ENCODE data around the gene CACNA1C. TPM values are rescaled to one million over a fixed set of nuclear protein-coding genes. Genes with fewer than 3 reads are reported as not detected.

The CACNA1C gene
- total and polyA plus RNA-seq, 10 of the 15 experiments (the other 5 are each of a cell fraction or from before 2014, with no cell fraction given) = under 0.01 to 0.15 (median 0.09) TPM; not detected in 5

- intact Hi-C loops (cut with micrococcal nuclease; ENCODE audit: unreplicated experiment) (no loop called here), in situ Hi-C loops (cut with MboI) (no loop called here)
- no peaks in the 10 kb centered on the region for H3K36me3 ChIP-seq (ENCODE audit: control insufficient read depth in 2 of 2, insufficient read depth in 2 of 2, low read length in 1 of 2)
- BruUV-seq (replicated peaks) = no TSS peak
- peaks cover 2 to 13% of the 10 kb centered on the region in 2 experiments; a peak in 3 of 4 replicates for H3K27me3 ChIP-seq (replicated peaks in 1 of 2; ENCODE audit: control insufficient read depth in 2 of 2, insufficient read depth in 2 of 2, low read length in 1 of 2)
- no peak for ATAC-seq
- ChIA-PET POLR2A (no interaction called here), SMC1A (ENCODE audit: uncharacterized antibody, unreplicated experiment) (no interaction called here), RAD21 (ENCODE audit: unreplicated experiment) (no interaction called here), CTCF (no interaction called here)
- DNase-seq (ENCODE audit: low read depth, low spot score) = no peak
- H3K9me3 ChIP-seq (replicated peaks; ENCODE audit: control insufficient read depth, insufficient read depth, low read length) = no peaks in the 10 kb centered on the region; the same call in 2 of the 3 replicates
- no peak overlapping the region for H3K9ac ChIP-seq (ENCODE audit: control insufficient read depth, insufficient read depth, low read length)
- no peak overlapping the region for H2AFZ ChIP-seq (ENCODE audit: control insufficient read depth, low read depth, low read length)
- H3K4me3 ChIP-seq = no peak overlapping the region
- no peaks in the 10 kb centered on the region for H4K20me1 ChIP-seq (ENCODE audit: control insufficient read depth, insufficient read depth)
- WGBS (ENCODE audit: insufficient coverage, insufficient replicate concordance, low lambda C conversion rate, missing lambda C conversion rate) = 37% methylated on average over 13 of the region's 13 CpGs
- no peak overlapping the region for H3K4me2 ChIP-seq (ENCODE audit: control insufficient read depth, insufficient read depth)
- FAIRE-seq = no peak
- no peaks in the 10 kb centered on the region for H3K4me1 ChIP-seq (ENCODE audit: control insufficient read depth, insufficient read depth, low read length)
- no peak overlapping the region for H3K27ac ChIP-seq (ENCODE audit: control insufficient read depth, insufficient read depth)
- no peaks in the 10 kb centered on the region for H3K79me2 ChIP-seq (ENCODE audit: control insufficient read depth, insufficient read depth, low read length)
- TF ChIP-seq, protein P1, sequence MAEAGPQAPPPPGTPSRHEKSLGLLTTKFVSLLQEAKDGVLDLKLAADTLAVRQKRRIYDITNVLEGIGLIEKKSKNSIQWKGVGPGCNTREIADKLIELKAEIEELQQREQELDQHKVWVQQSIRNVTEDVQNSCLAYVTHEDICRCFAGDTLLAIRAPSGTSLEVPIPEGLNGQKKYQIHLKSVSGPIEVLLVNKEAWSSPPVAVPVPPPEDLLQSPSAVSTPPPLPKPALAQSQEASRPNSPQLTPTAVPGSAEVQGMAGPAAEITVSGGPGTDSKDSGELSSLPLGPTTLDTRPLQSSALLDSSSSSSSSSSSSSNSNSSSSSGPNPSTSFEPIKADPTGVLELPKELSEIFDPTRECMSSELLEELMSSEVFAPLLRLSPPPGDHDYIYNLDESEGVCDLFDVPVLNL (IDR thresholded peaks at IDR 0.05; ENCODE audit: low read depth, low read length) = no peak
- TF ChIP-seq, protein P2, sequence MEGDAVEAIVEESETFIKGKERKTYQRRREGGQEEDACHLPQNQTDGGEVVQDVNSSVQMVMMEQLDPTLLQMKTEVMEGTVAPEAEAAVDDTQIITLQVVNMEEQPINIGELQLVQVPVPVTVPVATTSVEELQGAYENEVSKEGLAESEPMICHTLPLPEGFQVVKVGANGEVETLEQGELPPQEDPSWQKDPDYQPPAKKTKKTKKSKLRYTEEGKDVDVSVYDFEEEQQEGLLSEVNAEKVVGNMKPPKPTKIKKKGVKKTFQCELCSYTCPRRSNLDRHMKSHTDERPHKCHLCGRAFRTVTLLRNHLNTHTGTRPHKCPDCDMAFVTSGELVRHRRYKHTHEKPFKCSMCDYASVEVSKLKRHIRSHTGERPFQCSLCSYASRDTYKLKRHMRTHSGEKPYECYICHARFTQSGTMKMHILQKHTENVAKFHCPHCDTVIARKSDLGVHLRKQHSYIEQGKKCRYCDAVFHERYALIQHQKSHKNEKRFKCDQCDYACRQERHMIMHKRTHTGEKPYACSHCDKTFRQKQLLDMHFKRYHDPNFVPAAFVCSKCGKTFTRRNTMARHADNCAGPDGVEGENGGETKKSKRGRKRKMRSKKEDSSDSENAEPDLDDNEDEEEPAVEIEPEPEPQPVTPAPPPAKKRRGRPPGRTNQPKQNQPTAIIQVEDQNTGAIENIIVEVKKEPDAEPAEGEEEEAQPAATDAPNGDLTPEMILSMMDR (IDR thresholded peaks at IDR 0.05 in 2 of 3, conservative IDR thresholded peaks at IDR 0.05 in 1 of 3; ENCODE audit: control insufficient read depth in 2 of 3, extremely low read depth in 1 of 3, insufficient read depth in 1 of 3, low read depth in 3 of 3, low read length in 3 of 3) = no peak
- TF ChIP-seq HCFC1 (IDR thresholded peaks at IDR 0.05; ENCODE audit: low read length) (no peak), SP1 (IDR thresholded peaks at IDR 0.05; ENCODE audit: low read depth, low read length) (no peak), RB1 (IDR thresholded peaks at IDR 0.05; ENCODE audit: borderline replicate concordance) (no peak), SIX5 (IDR thresholded peaks at IDR 0.05; ENCODE audit: low read depth, low read length, severe bottlenecking) (no peak), SIN3A (IDR thresholded peaks at IDR 0.05; ENCODE audit: low read depth, low read length) (no peak), CREM (IDR thresholded peaks at IDR 0.05; ENCODE audit: low read depth) (no peak), ZNF687 (IDR thresholded peaks at IDR 0.05) (no peak), ZBTB4 (CRISPR knock-in tag; IDR thresholded peaks at IDR 0.05) (no peak), ZNF384 (IDR thresholded peaks at IDR 0.05; ENCODE audit: borderline replicate concordance, low read depth, low read length) (no peak), KDM1A (IDR thresholded peaks at IDR 0.05; ENCODE audit: borderline replicate concordance) (no peak)
- TF ChIP-seq, protein P3, sequence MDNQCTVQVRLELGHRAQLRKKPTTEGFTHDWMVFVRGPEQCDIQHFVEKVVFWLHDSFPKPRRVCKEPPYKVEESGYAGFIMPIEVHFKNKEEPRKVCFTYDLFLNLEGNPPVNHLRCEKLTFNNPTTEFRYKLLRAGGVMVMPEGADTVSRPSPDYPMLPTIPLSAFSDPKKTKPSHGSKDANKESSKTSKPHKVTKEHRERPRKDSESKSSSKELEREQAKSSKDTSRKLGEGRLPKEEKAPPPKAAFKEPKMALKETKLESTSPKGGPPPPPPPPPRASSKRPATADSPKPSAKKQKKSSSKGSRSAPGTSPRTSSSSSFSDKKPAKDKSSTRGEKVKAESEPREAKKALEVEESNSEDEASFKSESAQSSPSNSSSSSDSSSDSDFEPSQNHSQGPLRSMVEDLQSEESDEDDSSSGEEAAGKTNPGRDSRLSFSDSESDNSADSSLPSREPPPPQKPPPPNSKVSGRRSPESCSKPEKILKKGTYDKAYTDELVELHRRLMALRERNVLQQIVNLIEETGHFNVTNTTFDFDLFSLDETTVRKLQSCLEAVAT (IDR thresholded peaks at IDR 0.05) = no peak
Measured at GRCh38 chr12:2551412-2551900, 498.7 kb downstream of the CACNA1C start.

All from GM12878 (cell line).